GM21515 (cell line): Measurements from ENCODE around the gene RMDN3.

Source experiments
- ATAC-seq: cut with Tn5 transposase; IDR thresholded peaks from one replicate; pipeline ENCODE4 v1.9.1; 2021; ENCODE audit not compliant: unreplicated experiment

Gene RMDN3

DNA sequence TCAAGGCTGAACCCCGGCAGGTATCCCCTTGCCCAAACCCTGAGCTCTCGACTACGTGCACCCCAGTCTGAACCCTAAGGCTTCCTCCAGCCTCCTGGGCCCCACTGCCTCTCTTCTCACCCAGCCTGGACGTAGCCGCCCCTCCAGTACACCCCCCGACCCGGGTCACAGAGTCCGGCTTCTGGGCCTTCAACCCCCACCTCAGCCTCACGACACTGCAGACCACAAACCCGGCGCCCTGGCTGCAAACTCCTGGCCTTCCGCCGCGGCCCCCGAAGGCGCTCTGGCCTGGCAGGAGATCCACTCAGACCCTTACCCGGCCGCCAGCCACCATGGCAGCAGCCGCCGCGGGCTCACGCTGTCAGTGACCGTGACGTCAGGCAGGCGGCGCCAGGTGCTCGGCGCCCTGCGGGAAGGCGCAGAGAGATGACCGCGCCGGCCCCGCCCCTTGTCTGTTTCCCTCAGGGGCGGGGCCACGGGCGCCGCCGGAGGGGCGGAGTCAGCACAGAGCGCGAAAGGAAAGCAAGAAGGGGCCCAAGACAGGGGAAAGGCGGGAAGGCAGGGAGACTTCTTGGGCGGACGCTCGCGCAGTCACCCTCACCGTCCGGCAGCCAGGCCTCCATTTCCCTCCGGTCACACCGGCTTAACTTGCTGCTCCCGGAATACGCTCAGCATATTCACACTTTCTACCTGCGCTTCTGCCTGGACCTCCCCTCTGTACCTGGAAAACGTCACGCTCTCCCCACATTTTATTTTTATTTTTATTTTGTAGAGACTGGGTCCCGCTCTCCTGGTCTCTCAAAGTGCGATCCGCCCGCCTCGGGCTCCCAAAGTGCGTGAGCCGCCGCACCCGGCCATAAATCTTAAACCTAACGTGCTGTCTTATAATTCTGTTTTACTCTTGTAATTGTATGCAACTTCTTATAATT is at the start of gene RMDN3:
TSS of gene RMDN3 (minus strand) at position 372 of the 929 bp plus-strand sequence. CDS start 471 bp downstream, outside the sequence.
- peak; percentile 80 for ATAC-seq

- no peak for ATAC-seq
These were observed 48.6 kb upstream of the RMDN3 start for GRCh38 chr15:40803688-40804087.

DNA sequence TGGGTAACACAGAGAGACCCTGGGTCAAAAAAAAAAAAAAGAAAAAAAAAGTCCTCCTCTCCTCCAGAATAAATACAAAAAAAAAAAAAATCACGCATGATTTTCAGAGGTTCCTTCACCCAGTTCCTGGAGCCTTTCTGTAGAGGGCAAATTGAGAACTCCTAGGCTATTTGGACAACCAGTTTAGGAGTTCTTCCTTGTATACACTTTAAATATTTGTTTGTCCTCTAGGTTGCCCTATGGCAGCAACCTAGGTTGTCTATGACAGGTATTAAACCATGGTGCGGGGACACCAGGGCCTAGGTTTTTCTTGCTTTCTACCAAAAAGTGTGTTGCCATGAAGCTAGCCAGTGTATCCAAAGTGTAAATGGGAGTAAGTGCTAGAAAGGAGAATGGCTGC is 48.0 kb upstream of the RMDN3 start:
- ATAC-seq = no peak

GRCh38 chr15:40799523-40799922 is 44.5 kb upstream of the RMDN3 start:
- no peak for ATAC-seq

- no peak for ATAC-seq
These were observed 41.5 kb upstream of the RMDN3 start for GRCh38 chr15:40796512-40796911.

- ATAC-seq = no peak
These were observed 41.0 kb upstream of the RMDN3 start for GRCh38 chr15:40796041-40796440.

GRCh38 chr15:40793216-40793989 is 38.3 kb upstream of the RMDN3 start:
- no peak for ATAC-seq

- no peak for ATAC-seq
These were observed 37.3 kb upstream of the RMDN3 start for GRCh38 chr15:40792394-40792793.

DNA sequence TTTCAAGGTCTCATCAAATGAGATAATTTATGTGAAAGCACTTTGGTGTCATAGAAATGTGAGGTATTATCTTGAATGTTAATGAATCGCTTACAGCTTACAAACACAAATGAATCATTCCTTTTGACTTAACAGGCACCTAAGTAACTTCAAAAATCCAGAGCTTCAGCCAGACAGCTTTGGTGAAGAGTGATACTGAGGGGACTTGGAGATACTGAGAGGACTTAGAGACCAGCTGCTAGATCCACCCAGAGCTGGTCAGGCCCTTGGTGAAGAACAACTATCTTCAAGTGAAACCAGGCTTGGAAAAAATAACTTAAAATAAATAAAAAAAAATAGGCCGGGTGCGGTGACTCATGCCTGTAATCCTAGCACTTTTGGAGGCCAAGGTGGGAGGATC is 35.7 kb upstream of the RMDN3 start:
- ATAC-seq = no peak

DNA sequence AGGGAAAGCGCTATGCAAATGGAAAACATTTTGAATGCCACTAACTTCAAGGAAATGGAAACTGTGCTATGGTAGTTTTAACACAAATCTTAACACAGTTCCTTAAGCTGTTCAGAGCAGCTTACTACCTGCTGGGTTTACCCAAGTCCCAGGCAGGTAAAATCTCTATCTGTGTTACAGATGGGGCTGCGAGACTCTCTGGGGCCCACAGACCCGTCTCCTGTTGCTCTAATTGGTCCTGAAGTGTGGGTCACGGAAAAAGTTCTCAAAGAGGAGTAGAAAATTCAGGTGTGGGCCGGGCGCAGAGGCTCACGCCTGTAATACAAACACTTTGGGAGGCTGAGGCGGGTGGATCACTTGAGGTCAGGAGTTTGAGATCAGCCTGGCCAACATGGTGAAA is 34.9 kb upstream of the RMDN3 start:
- no peak for ATAC-seq

- no peak for ATAC-seq
These were observed 34.1 kb upstream of the RMDN3 start for GRCh38 chr15:40789119-40789518.

GRCh38 chr15:40787991-40788390 is 32.9 kb upstream of the RMDN3 start:
- no peak for ATAC-seq

DNA sequence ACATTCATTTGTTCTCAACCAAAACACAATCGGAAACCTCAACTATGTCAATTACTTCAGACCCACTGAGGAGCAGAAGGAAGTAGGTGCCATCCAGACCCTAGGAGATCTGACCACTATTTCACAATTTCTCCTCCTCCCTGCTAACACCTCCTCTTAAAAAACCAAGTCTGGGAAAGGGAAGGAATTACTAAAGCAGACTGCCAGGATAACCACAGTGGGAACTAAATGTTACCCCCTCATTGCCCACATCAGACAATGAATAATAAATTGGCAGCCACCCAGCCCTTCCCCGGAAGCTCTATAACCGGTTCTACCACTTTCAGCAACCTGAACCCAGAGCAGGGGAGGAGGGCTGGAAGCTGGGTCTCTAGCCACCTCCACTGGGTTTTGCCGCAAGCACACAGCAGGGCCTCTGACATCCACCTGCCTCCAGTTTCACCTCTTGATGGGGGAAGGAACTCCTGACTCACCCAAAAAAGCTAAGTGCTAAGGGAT is 32.3 kb upstream of the RMDN3 start:
- no peak for ATAC-seq

DNA sequence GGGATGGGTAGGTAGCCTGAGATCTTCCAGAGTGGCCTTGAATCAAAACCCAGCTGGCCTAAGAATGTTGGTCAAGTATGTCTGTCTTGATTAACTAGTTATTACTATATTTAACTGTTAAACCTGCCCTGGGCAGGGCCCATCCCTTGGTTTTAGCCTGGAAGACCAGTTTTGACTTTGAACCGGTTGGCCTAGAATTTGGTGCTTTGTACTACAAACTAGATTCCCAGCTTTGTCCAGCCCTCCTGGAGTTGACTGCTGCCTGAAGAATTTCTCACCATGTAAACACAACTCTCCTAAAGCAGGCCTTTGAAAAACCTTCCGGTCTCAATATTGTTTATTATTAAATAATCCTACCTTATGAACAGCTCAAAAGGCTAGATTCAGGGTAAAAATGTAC is 30.8 kb upstream of the RMDN3 start:
- no peak for ATAC-seq

GRCh38 chr15:40785164-40785563 is 30.1 kb upstream of the RMDN3 start:
- no peak for ATAC-seq

- no peak for ATAC-seq
These were observed 27.7 kb upstream of the RMDN3 start for GRCh38 chr15:40782609-40783227.

GRCh38 chr15:40776537-40777141 is 21.6 kb upstream of the RMDN3 start:
- ATAC-seq = no peak

DNA sequence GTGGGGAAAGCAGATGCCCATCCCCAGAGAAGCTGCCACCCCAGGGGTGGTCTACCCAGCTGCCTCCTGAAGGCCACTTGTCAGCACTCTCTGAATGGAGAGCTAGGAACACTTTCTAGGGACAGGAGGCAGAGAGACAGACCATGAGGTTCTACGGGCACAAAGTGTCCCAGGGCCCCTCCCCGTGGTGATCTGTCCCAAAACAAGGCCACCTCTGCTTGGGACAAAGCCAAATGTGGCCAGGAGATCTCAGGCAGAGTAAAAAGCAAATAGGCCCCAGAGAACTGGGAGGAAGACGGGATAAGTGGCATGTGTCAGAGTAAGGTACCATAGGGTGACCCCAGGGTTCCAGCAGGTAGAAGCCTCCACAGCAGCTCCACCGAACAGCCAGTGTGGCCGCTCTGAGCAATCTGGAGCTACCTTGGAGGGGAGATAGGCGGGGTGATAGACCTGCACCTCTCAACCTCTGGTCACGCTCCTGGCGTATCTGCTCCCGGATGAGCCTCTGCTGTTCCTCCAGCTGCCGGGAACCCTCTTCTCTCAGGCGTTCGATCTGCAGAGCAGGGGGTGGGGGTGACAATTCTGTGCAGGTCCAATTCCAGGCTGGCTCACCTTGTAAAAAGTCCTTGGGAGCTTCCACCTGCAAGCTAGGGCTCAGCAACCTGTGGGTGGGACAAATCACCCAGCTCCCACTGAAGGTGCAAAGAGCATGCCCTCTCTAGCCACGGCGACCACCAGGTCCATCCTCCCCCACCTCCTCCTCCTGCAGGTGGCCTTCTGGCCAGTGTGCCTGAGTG is 20.9 kb upstream of the RMDN3 start:
- ATAC-seq = no peak

- ATAC-seq = no peak
These were observed 20.0 kb upstream of the RMDN3 start for GRCh38 chr15:40775007-40775406.

DNA sequence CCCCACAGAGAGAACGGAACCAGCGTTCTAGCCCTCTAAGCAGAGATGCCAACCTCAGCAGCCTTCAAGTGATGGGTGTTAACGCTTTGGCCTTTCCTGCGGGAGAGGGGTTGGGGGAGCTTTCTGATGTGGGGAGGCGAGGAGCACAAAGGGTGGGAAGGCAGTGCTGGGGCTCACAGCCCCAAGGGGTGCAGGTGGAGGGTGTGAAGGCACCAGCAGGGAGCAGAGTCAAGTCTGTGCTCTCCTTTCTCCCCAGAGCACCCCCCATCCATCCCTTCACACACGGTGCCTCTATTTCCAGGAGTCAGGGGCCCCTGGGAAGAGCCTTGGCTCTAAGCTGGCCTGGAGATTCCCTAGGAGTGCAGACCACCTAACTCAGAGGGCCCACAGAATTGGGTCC is 18.8 kb upstream of the RMDN3 start:
- ATAC-seq = no peak
